Mesenchymal stem cell (in vitro differentiated cells and primary cell): ENCODE data around the gene STARD10.

Experiments
- DNase-seq: peaks from one replicate; pipeline ENCODE4 v3.0.0-alpha.2; 2013
- H2AFZ ChIP-seq: one replicate; pipeline ENCODE4 v1.6.1; 2013; ENCODE audit warnings: low read depth, mild to moderate bottlenecking, control low read depth, inconsistent platforms, low read length, moderate library complexity
- H2AK5ac ChIP-seq: 2 replicates; pipeline ENCODE4 v1.6.1; 2013; ENCODE audit warnings: low read length, moderate library complexity, mild to moderate bottlenecking, inconsistent platforms; ENCODE audit not compliant: severe bottlenecking
- H2BK120ac ChIP-seq: one replicate; pipeline ENCODE4 v1.6.1; 2013; ENCODE audit warnings: low read depth, mild to moderate bottlenecking, inconsistent platforms, low read length, moderate library complexity
- H2BK12ac ChIP-seq, 2 experiments: one replicate each; pipeline ENCODE4 v1.6.1; 2013; ENCODE audit warnings: inconsistent platforms in 2 of 2, low read length in 2 of 2, mild to moderate bottlenecking in 2 of 2, moderate library complexity in 2 of 2, control low read depth in 1 of 2
- H2BK15ac ChIP-seq: one replicate; pipeline ENCODE4 v1.6.1; 2013; ENCODE audit warnings: mild to moderate bottlenecking, low read depth, inconsistent platforms; ENCODE audit not compliant: poor library complexity, severe bottlenecking
- H2BK5ac ChIP-seq: 2 replicates; pipeline ENCODE4 v1.6.1; 2013; ENCODE audit warnings: low read depth, mild to moderate bottlenecking, low read length, control low read depth, inconsistent platforms; ENCODE audit not compliant: poor library complexity, severe bottlenecking
- H3K14ac ChIP-seq, 2 experiments: one replicate each; pipeline ENCODE4 v1.6.1; 2013; ENCODE audit warnings: inconsistent platforms in 2 of 2, low read length in 2 of 2, control low read depth in 1 of 2, mild to moderate bottlenecking in 1 of 2, moderate library complexity in 1 of 2
- H3K18ac ChIP-seq, 2 experiments: one replicate each; pipeline ENCODE4 v1.6.1; 2013; ENCODE audit warnings: inconsistent platforms in 2 of 2, low read length in 2 of 2, control low read depth in 1 of 2, low read depth in 1 of 2, mild to moderate bottlenecking in 1 of 2
- H3K23ac ChIP-seq, 2 experiments: one replicate each; pipeline ENCODE4 v1.6.1; 2013; ENCODE audit warnings: inconsistent platforms in 2 of 2, low read length in 2 of 2, mild to moderate bottlenecking in 2 of 2, moderate library complexity in 2 of 2, control low read depth in 1 of 2
- H3K27ac ChIP-seq: 2 replicates; pipeline ENCODE4 v1.5.1; 2013; ENCODE audit warnings: mild to moderate bottlenecking, moderate library complexity, low read length, control low read depth, inconsistent platforms; ENCODE audit not compliant: poor library complexity, severe bottlenecking
- H3K27me3 ChIP-seq, 2 experiments: 2 replicates each; pipeline versions ENCODE4 v1.6.1 to v1.7.0; 2013; ENCODE audit warnings: low read length in 2 of 2, mild to moderate bottlenecking in 2 of 2, moderate library complexity in 2 of 2, control low read depth in 1 of 2, inconsistent platforms in 1 of 2; ENCODE audit not compliant: control insufficient read depth in 1 of 2, insufficient read depth in 1 of 2
- H3K36me3 ChIP-seq, 2 experiments: 2 replicates each; pipeline versions ENCODE4 v1.6.1 to v1.7.0; 2013; ENCODE audit warnings: low read length in 2 of 2, control low read depth in 1 of 2, inconsistent platforms in 1 of 2, low read depth in 1 of 2, mild to moderate bottlenecking in 1 of 2; ENCODE audit not compliant: insufficient read depth in 2 of 2, control insufficient read depth in 1 of 2
- H3K4ac ChIP-seq, 2 experiments: one replicate each; pipeline ENCODE4 v1.6.1; 2013; ENCODE audit warnings: inconsistent platforms in 2 of 2, low read length in 2 of 2, mild to moderate bottlenecking in 2 of 2, moderate library complexity in 2 of 2, control low read depth in 1 of 2, low read depth in 1 of 2
- H3K4me1 ChIP-seq: 2 replicates; pipeline ENCODE4 v1.6.1; 2013; ENCODE audit warnings: low read depth, low read length, control low read depth; ENCODE audit not compliant: control insufficient read depth, insufficient read depth
- H3K4me2 ChIP-seq: 2 replicates; pipeline ENCODE4 v1.6.1; 2013; ENCODE audit warnings: low read length, mild to moderate bottlenecking, inconsistent platforms; ENCODE audit not compliant: poor library complexity, severe bottlenecking
- H3K4me3 ChIP-seq, 2 experiments: 2 replicates each; pipeline versions ENCODE4 v1.5.1 to v1.7.0; 2013; ENCODE audit warnings: low read length in 2 of 2, mild to moderate bottlenecking in 2 of 2, control low read depth in 1 of 2, low read depth in 1 of 2; ENCODE audit not compliant: insufficient read depth in 1 of 2
- H3K79me1 ChIP-seq: replicated peaks from 2 replicates; pipeline ENCODE4 v1.6.1; 2013; ENCODE audit warnings: mild to moderate bottlenecking, control low read depth, low read length, inconsistent platforms; ENCODE audit not compliant: poor library complexity, severe bottlenecking
- H3K9ac ChIP-seq: 2 replicates; pipeline ENCODE4 v1.7.0; 2013; ENCODE audit warnings: mild to moderate bottlenecking, low read length, moderate library complexity
- H3K9me3 ChIP-seq: 2 replicates; pipeline ENCODE4 v1.7.0; 2013; ENCODE audit warnings: mild to moderate bottlenecking, low read length; ENCODE audit not compliant: control insufficient read depth
- H4K8ac ChIP-seq: one replicate; pipeline ENCODE4 v1.6.1; 2013; ENCODE audit warnings: inconsistent platforms, mild to moderate bottlenecking, low read length, moderate library complexity
- H4K91ac ChIP-seq: one replicate; pipeline ENCODE4 v1.6.1; 2013; ENCODE audit warnings: mild to moderate bottlenecking, low read length, inconsistent platforms
- WGBS: methylation state at CpG from one replicate; pipeline ENCODE4 v1.1.7; 2013; ENCODE audit warnings: mixed read lengths; 5-methylcytosine and 5-hydroxymethylcytosine counted together

STARD10 gene

GRCh38 chr11:72739240-72740059 lies 54.4 kb downstream of the STARD10 start:
- Histone ChIP-seq H2BK12ac (peak overlapping the region; percentile 13 to 23), H3K4me1 (peaks cover 45% of the 10 kb centered on the region), H3K79me1 (peaks cover 50% of the 10 kb centered on the region), H2BK15ac (peak overlapping the region; percentile 97), H3K14ac (peak overlapping the region in 1 of 2 experiments; percentile 15), H3K9ac (peak overlapping the region; percentile 64), H3K18ac (peak overlapping the region; percentile 72 to 93), H3K4ac (peak overlapping the region; percentile 33 to 89), H3K36me3 (peaks cover 5 to 15% of the 10 kb centered on the region in 2 experiments), H3K4me2 (no peak overlapping the region), H2AFZ (no peak overlapping the region), H3K27me3 (no peaks in the 10 kb centered on the region), H4K91ac (peak overlapping the region; percentile 87), H4K8ac (peak overlapping the region; percentile 86), H3K23ac (peak overlapping the region in 1 of 2 experiments; percentile 47), H2AK5ac (no peak overlapping the region), H3K9me3 (no peaks in the 10 kb centered on the region), H3K27ac (no peak overlapping the region), H3K4me3 (no peak overlapping the region), H2BK120ac (peak overlapping the region; percentile 77), H2BK5ac (no peak overlapping the region)
- no peak for DNase-seq
- WGBS = 86% methylated on average over 8 of the region's 10 CpGs

GRCh38 chr11:72738199-72739141 lies 55.4 kb downstream of the STARD10 start:
- H3K4me2 ChIP-seq = no peak overlapping the region
- H3K4ac ChIP-seq = peak overlapping the region; percentile 54 to 89
- no peaks in the 10 kb centered on the region for H3K9me3 ChIP-seq
- H3K18ac ChIP-seq = peak overlapping the region; percentile 72 to 93
- no peak overlapping the region for H2AK5ac ChIP-seq
- no peak overlapping the region for H2BK5ac ChIP-seq
- H4K8ac ChIP-seq = peak overlapping the region; percentile 86
- peaks cover 42% of the 10 kb centered on the region for H3K79me1 ChIP-seq
- peak overlapping the region in 1 of 2 experiments; percentile 89 for H3K14ac ChIP-seq
- H3K4me1 ChIP-seq = peaks cover 45% of the 10 kb centered on the region
- peak overlapping the region; percentile 64 for H3K9ac ChIP-seq
- H2BK120ac ChIP-seq = peak overlapping the region; percentile 77
- peak; percentile 67 for DNase-seq
- H3K4me3 ChIP-seq = peak overlapping the region in 1 of 2 experiments; percentile 19
- peak overlapping the region; percentile 70 to 90 for H2BK12ac ChIP-seq
- H2AFZ ChIP-seq = no peak overlapping the region
- H3K36me3 ChIP-seq = peaks cover 5 to 15% of the 10 kb centered on the region in 2 experiments
- H3K23ac ChIP-seq = peak overlapping the region in 1 of 2 experiments; percentile 81
- H4K91ac ChIP-seq = peak overlapping the region; percentile 87
- H2BK15ac ChIP-seq = peak overlapping the region; percentile 97
- H3K27ac ChIP-seq = no peak overlapping the region
- H3K27me3 ChIP-seq = no peaks in the 10 kb centered on the region
- 86% methylated on average over 9 of the region's 11 CpGs for WGBS

- H3K4me1 ChIP-seq = peaks cover 44% of the 10 kb centered on the region
- no peak overlapping the region for H3K14ac ChIP-seq
- H4K8ac ChIP-seq = peak overlapping the region; percentile 66
- H3K36me3 ChIP-seq = peaks cover 3 to 16% of the 10 kb centered on the region in 2 experiments
- H2AFZ ChIP-seq = no peak overlapping the region
- H3K18ac ChIP-seq = peak overlapping the region; percentile 74 to 76
- peak overlapping the region in 1 of 2 experiments; percentile 41 for H3K4me3 ChIP-seq
- peak overlapping the region; percentile 72 for H4K91ac ChIP-seq
- no peak overlapping the region for H2AK5ac ChIP-seq
- peak overlapping the region; percentile 67 for H3K9ac ChIP-seq
- H3K27me3 ChIP-seq = no peaks in the 10 kb centered on the region
- 77% methylated on average over 1 of the region's 1 CpG for WGBS
- peak overlapping the region in 1 of 2 experiments; percentile 98 for H2BK12ac ChIP-seq
- H3K4me2 ChIP-seq = no peak overlapping the region
- no peak overlapping the region for H2BK5ac ChIP-seq
- H3K23ac ChIP-seq = no peak overlapping the region
- peaks cover 46% of the 10 kb centered on the region for H3K79me1 ChIP-seq
- peak overlapping the region; percentile 78 for H2BK120ac ChIP-seq
- no peak for DNase-seq
- no peak overlapping the region for H3K27ac ChIP-seq
- peak overlapping the region; percentile 87 for H2BK15ac ChIP-seq
- H3K4ac ChIP-seq = peak overlapping the region; percentile 86
- H3K9me3 ChIP-seq = no peaks in the 10 kb centered on the region
These were observed 56.5 kb downstream of the STARD10 start for GRCh38 chr11:72737336-72737735.
